Muscle layer of colon (tissue), 2 donors: ENCODE results near the gene NACC2.
"Not testable (repeated sequence)": the region's sequence is repeated elsewhere in the genome, so short reads cannot be mapped to it uniquely, and the experiment has no call there.

Source experiments
- H3K27ac ChIP-seq: one replicate; pipeline ENCODE4 v1.7.0; 2013; ENCODE audit warnings: low read depth, mild to moderate bottlenecking, low read length, moderate library complexity
- H3K27me3 ChIP-seq, 2 donors: one replicate each; pipeline ENCODE4 v1.7.0; 2013; ENCODE audit warnings: low read length in 2 of 2, mild to moderate bottlenecking in 2 of 2; ENCODE audit not compliant: insufficient read depth in 2 of 2, control insufficient read depth in 1 of 2
- H3K36me3 ChIP-seq: one replicate; pipeline ENCODE4 v1.7.0; 2013; ENCODE audit warnings: mild to moderate bottlenecking, low read length; ENCODE audit not compliant: insufficient read depth
- H3K4me1 ChIP-seq: one replicate; pipeline ENCODE4 v1.7.0; 2013; ENCODE audit warnings: mild to moderate bottlenecking, low read length; ENCODE audit not compliant: insufficient read depth
- H3K4me3 ChIP-seq, 2 donors: one replicate each; pipeline ENCODE4 v1.7.0; 2013; ENCODE audit warnings: low read length in 2 of 2, low read depth in 1 of 2, mild to moderate bottlenecking in 1 of 2, moderate library complexity in 1 of 2
- H3K9ac ChIP-seq: one replicate; pipeline ENCODE4 v1.7.0; 2013; ENCODE audit warnings: low read length
- H3K9me3 ChIP-seq: one replicate; pipeline ENCODE4 v1.7.0; 2013; ENCODE audit warnings: mild to moderate bottlenecking, low read length
- donor health status: abdominal sarcoma.
- donor health status: Adenocarcinoma of cecum.

The NACC2 gene

GRCh38 chr9:136043441-136043991, 51.6 kb downstream of the NACC2 start:
- Histone ChIP-seq H3K9me3 (no peaks in the 10 kb centered on the region), H3K9ac (no peak overlapping the region), H3K27ac (no peak overlapping the region), H3K27me3 (no peaks in the 10 kb centered on the region), H3K4me1 (peaks cover 8% of the 10 kb centered on the region), H3K36me3 (peaks cover 11% of the 10 kb centered on the region), H3K4me3 (no peak overlapping the region)

GRCh38 chr9:136042541-136042940, 52.5 kb downstream of the NACC2 start:
- Histone ChIP-seq H3K36me3 (peaks cover 5% of the 10 kb centered on the region), H3K4me1 (peaks cover 4% of the 10 kb centered on the region), H3K27me3 (no peaks in the 10 kb centered on the region), H3K9me3 (no peaks in the 10 kb centered on the region), H3K27ac (no peak overlapping the region), H3K9ac (no peak overlapping the region), H3K4me3 (no peak overlapping the region)

- H3K27ac ChIP-seq, H3K36me3 ChIP-seq, H3K4me1 ChIP-seq, H3K9me3 ChIP-seq, H3K27me3 ChIP-seq, H3K4me3 ChIP-seq, H3K9ac ChIP-seq: not testable (repeated sequence)
Measured at GRCh38 chr9:136040848-136041247, 54.2 kb downstream of the NACC2 start.

GRCh38 chr9:136039488-136039887, 55.6 kb downstream of the NACC2 start:
- Histone ChIP-seq H3K27me3 (no peaks in the 10 kb centered on the region), H3K36me3 (no peaks in the 10 kb centered on the region), H3K4me3 (no peak overlapping the region), H3K9me3 (no peaks in the 10 kb centered on the region), H3K4me1 (peaks cover 5% of the 10 kb centered on the region), H3K9ac (no peak overlapping the region), H3K27ac (no peak overlapping the region)

GRCh38 chr9:136036848-136037247, 58.2 kb downstream of the NACC2 start:
- H3K27me3 ChIP-seq, result no peaks in the 10 kb centered on the region
- H3K36me3 ChIP-seq, result no peaks in the 10 kb centered on the region
- H3K27ac ChIP-seq, result no peak overlapping the region
- peaks cover 11% of the 10 kb centered on the region for H3K4me1 ChIP-seq
- H3K9ac ChIP-seq, result no peak overlapping the region
- H3K4me3 ChIP-seq, result no peak overlapping the region
- H3K9me3 ChIP-seq, result no peaks in the 10 kb centered on the region

- H3K27ac ChIP-seq, result no peak overlapping the region
- no peaks in the 10 kb centered on the region for H3K9me3 ChIP-seq
- H3K4me3 ChIP-seq, result no peak overlapping the region
- peaks cover 14% of the 10 kb centered on the region for H3K4me1 ChIP-seq
- H3K27me3 ChIP-seq, result no peaks in the 10 kb centered on the region
- H3K9ac ChIP-seq, result no peak overlapping the region
- H3K36me3 ChIP-seq, result no peaks in the 10 kb centered on the region
Measured at GRCh38 chr9:136036050-136036449, 59.0 kb downstream of the NACC2 start.

- peaks cover 17% of the 10 kb centered on the region for H3K4me1 ChIP-seq
- peaks cover 11% of the 10 kb centered on the region for H3K36me3 ChIP-seq
- no peak overlapping the region for H3K27ac ChIP-seq
- H3K9ac ChIP-seq, result no peak overlapping the region
- H3K27me3 ChIP-seq, result no peaks in the 10 kb centered on the region
- no peak overlapping the region for H3K4me3 ChIP-seq
- no peaks in the 10 kb centered on the region for H3K9me3 ChIP-seq
Measured at GRCh38 chr9:136031741-136032730, 63.1 kb downstream of the NACC2 start.

GRCh38 chr9:136031094-136031493, 64.0 kb downstream of the NACC2 start:
- H3K27me3 ChIP-seq, result no peaks in the 10 kb centered on the region
- H3K9me3 ChIP-seq, result no peaks in the 10 kb centered on the region
- H3K9ac ChIP-seq, result no peak overlapping the region
- H3K36me3 ChIP-seq, result peaks cover 14% of the 10 kb centered on the region
- H3K4me3 ChIP-seq, result no peak overlapping the region
- peaks cover 19% of the 10 kb centered on the region for H3K4me1 ChIP-seq
- H3K27ac ChIP-seq, result no peak overlapping the region

- H3K27ac ChIP-seq, result no peak overlapping the region
- H3K9ac ChIP-seq, result no peak overlapping the region
- H3K27me3 ChIP-seq, result no peaks in the 10 kb centered on the region
- H3K4me1 ChIP-seq, result peaks cover 26% of the 10 kb centered on the region
- peaks cover 14% of the 10 kb centered on the region for H3K36me3 ChIP-seq
- H3K4me3 ChIP-seq, result no peak overlapping the region
- H3K9me3 ChIP-seq, result no peaks in the 10 kb centered on the region
Measured at GRCh38 chr9:136029556-136029955, 65.5 kb downstream of the NACC2 start.

GRCh38 chr9:136028760-136029470, 66.2 kb downstream of the NACC2 start:
- H3K4me1 ChIP-seq, result peaks cover 33% of the 10 kb centered on the region
- H3K9ac ChIP-seq, result no peak overlapping the region
- no peak overlapping the region for H3K4me3 ChIP-seq
- no peaks in the 10 kb centered on the region for H3K27me3 ChIP-seq
- no peaks in the 10 kb centered on the region for H3K9me3 ChIP-seq
- no peak overlapping the region for H3K27ac ChIP-seq
- peaks cover 14% of the 10 kb centered on the region for H3K36me3 ChIP-seq

GRCh38 chr9:136026943-136027289, 68.2 kb downstream of the NACC2 start:
- H3K9ac ChIP-seq, result not testable (repeated sequence)

More at GRCh38 chr9:136026943-136027289, 68.2 kb downstream of the NACC2 start:
- H3K4me3 ChIP-seq, H3K27me3 ChIP-seq, H3K9me3 ChIP-seq, H3K27ac ChIP-seq: not testable (repeated sequence)
- Histone ChIP-seq H3K4me1 (peaks cover 35% of the 10 kb centered on the region), H3K36me3 (peaks cover 18% of the 10 kb centered on the region)
